Endothelial cell of umbilical vein (primary cell): Measurements from ENCODE around the gene CHRNA10. TPM values are rescaled to one million over a fixed set of nuclear protein-coding genes. Genes with fewer than 3 reads are reported as not detected.

ENCODE experiments used
- BruUV-seq: library from RNA; stranded (reverse); fragments of 400-500 nt; replicated peaks from 2 replicates; lab custom pipeline; 2021; lab: Mats Ljungman, UMichigan
- CTCF ChIA-PET: fragments of 300-600, 350-600 bp; sonication (Branson Sonifier 250); formaldehyde crosslinking; loops from one replicate; lab custom pipeline; 2021; ENCODE audit warnings: antibody characterized with exemption, inconsistent platforms; lab: Charles Lee
- POLR2A ChIA-PET: fragments of 300-600, 350-600 bp; sonication (Branson Sonifier 250); formaldehyde crosslinking; loops from one replicate; lab custom pipeline; 2021; ENCODE audit warnings: antibody characterized with exemption, inconsistent platforms; lab: Charles Lee
- DNase-seq: peaks from one replicate; pipeline ENCODE4 v3.0.0-alpha.2; 2011; ENCODE audit warnings: low read depth, low spot score
- FAIRE-seq: peaks from 2 replicates; lab custom pipeline; 2011; peaks lifted over from hg19 to GRCh38; lab: Jason Lieb, UNC
- H2AFZ ChIP-seq: 2 replicates; pipeline ENCODE4 v1.6.0; 2012; ENCODE audit warnings: low read depth, low read length, control low read depth, inconsistent platforms
- H3K27ac ChIP-seq: 2 replicates; pipeline ENCODE4 v1.5.1; 2011; ENCODE audit warnings: low read depth, mild to moderate bottlenecking, control low read depth, low read length, moderate library complexity; ENCODE audit not compliant: insufficient read depth
- H3K27me3 ChIP-seq, 2 experiments: 2 replicates each; pipeline versions ENCODE4 v1.6.0 to v1.6.1; 2011; ENCODE audit warnings: low read length in 2 of 2, mixed read lengths in 1 of 2; ENCODE audit not compliant: control insufficient read depth in 2 of 2, insufficient read depth in 2 of 2
- H3K36me3 ChIP-seq, 2 experiments: 2 replicates in 1 of 2; 3 replicates in 1 of 2; pipeline ENCODE4 v1.5.1; 2011; ENCODE audit warnings: low read length in 2 of 2, mild to moderate bottlenecking in 1 of 2, moderate library complexity in 1 of 2; ENCODE audit not compliant: control insufficient read depth in 2 of 2, insufficient read depth in 2 of 2; ENCODE audit errors: extremely low read depth in 1 of 2
- H3K4me1 ChIP-seq: 3 replicates; pipeline ENCODE4 v1.5.1; 2011; ENCODE audit warnings: mild to moderate bottlenecking, low read length; ENCODE audit not compliant: control insufficient read depth, insufficient read depth; ENCODE audit errors: extremely low read depth
- H3K4me2 ChIP-seq: 2 replicates; pipeline ENCODE4 v1.6.1; 2011; ENCODE audit warnings: low read length, control low read depth, mixed read lengths; ENCODE audit not compliant: insufficient read depth
- H3K4me3 ChIP-seq, 3 experiments: fragments of 200-600 bp in 1 of 3; sonication (generic), shearing (Covaris generic) in 1 of 3; replicated peaks in 1 of 3; 2 replicates each; pipeline ENCODE4 v1.5.1; 2011 to 2016; ENCODE audit warnings: control low read depth in 3 of 3, low read length in 3 of 3, mild to moderate bottlenecking in 2 of 3, inconsistent platforms in 1 of 3, low read depth in 1 of 3, moderate library complexity in 1 of 3; ENCODE audit not compliant: insufficient read depth in 1 of 3
- H3K79me2 ChIP-seq: 2 replicates; pipeline ENCODE4 v1.6.0; 2012; ENCODE audit warnings: low read length, inconsistent platforms; ENCODE audit not compliant: control insufficient read depth, insufficient read depth
- H3K9ac ChIP-seq: replicated peaks from 2 replicates; pipeline ENCODE3; 2011; ENCODE audit warnings: low read length, control low read depth; ENCODE audit not compliant: insufficient read depth; ENCODE audit errors: extremely low read depth
- H3K9me1 ChIP-seq: replicated peaks from 3 replicates; pipeline ENCODE4 v1.6.0; 2011; ENCODE audit warnings: mild to moderate bottlenecking, low read length; ENCODE audit not compliant: control insufficient read depth, insufficient read depth; ENCODE audit errors: extremely low read depth
- H3K9me3 ChIP-seq: replicated peaks from 2 replicates; pipeline ENCODE4 v1.5.1; 2012; ENCODE audit warnings: low read length, inconsistent platforms; ENCODE audit not compliant: control insufficient read depth, insufficient read depth
- H4K20me1 ChIP-seq: replicated peaks from 2 replicates; pipeline ENCODE3; 2011; ENCODE audit warnings: mild to moderate bottlenecking, low read length; ENCODE audit not compliant: control insufficient read depth, insufficient read depth; ENCODE audit errors: extremely low read depth
- CTCF ChIP-seq, 2 donors: IDR thresholded peaks; 1 replicate in 1 of 2; 2 replicates in 1 of 2; pipeline ENCODE4 v1.5.1; 2011; ENCODE audit warnings: low read length in 2 of 2, mild to moderate bottlenecking in 2 of 2, moderate library complexity in 2 of 2, control low read depth in 1 of 2, inconsistent platforms in 1 of 2, low read depth in 1 of 2; ENCODE audit not compliant: insufficient read depth in 1 of 2; ENCODE audit errors: extremely low read depth in 1 of 2
- EZH2 ChIP-seq: IDR thresholded peaks from 2 replicates; pipeline ENCODE4 v1.6.1; 2012; ENCODE audit warnings: borderline replicate concordance, low read depth, mild to moderate bottlenecking, moderate library complexity, low read length, inconsistent platforms; ENCODE audit not compliant: severe bottlenecking
- FOS ChIP-seq: IDR thresholded peaks from 2 replicates; pipeline ENCODE4 v1.6.1; 2011; ENCODE audit warnings: mild to moderate bottlenecking, low read length, moderate library complexity, borderline replicate concordance; ENCODE audit not compliant: insufficient read depth
- GATA2 ChIP-seq: IDR thresholded peaks from 2 replicates; pipeline ENCODE4 v1.7.0; 2011; ENCODE audit warnings: low read depth, mild to moderate bottlenecking, moderate library complexity, mixed read lengths, low read length; ENCODE audit not compliant: insufficient read length, insufficient read depth
- JUN ChIP-seq: IDR thresholded peaks from 2 replicates; pipeline ENCODE4 v1.6.1; 2011; ENCODE audit warnings: borderline replicate concordance, low read depth; ENCODE audit not compliant: insufficient read length, insufficient read depth
- MYC ChIP-seq: IDR thresholded peaks from one replicate; pipeline ENCODE4 v1.6.1; 2011; ENCODE audit warnings: mild to moderate bottlenecking, low read depth, low read length
- POLR2A ChIP-seq: IDR thresholded peaks from 2 replicates; pipeline ENCODE4 v1.6.1; 2012; ENCODE audit warnings: low read depth, mild to moderate bottlenecking, control low read depth, low read length
- POLR2AphosphoS5 ChIP-seq: IDR thresholded peaks from 2 replicates; pipeline ENCODE4 v1.6.1; 2012; ENCODE audit warnings: low read depth, mild to moderate bottlenecking, control low read depth, low read length, moderate library complexity; ENCODE audit not compliant: insufficient read depth
- dilution Hi-C: fragments of 300-500 bp; cut with MboI; formaldehyde crosslinking; loops from one replicate; pipeline ENCODE4 v1.15.0; 2019; ENCODE audit warnings: low sequenced_read_pairs; ENCODE audit not compliant: extremely low pct_ligation_motif_present
- intact Hi-C: fragments of 100-400 bp; cut with micrococcal nuclease; formaldehyde crosslinking; loops from one replicate; pipeline ENCODE4 v1.10.0; 2022
- polyA plus RNA-seq, 4 experiments: library from polyadenylated mRNA; depleted of rRNA in 3 of 4; stranded (reverse) in 3 of 4; unstranded in 1 of 4; fragments of >200 nt; gene quantifications; 2 replicates each; pipeline versions ENCODE4 v1.2.1 to v1.2.3, GENCODE V29; 2011 to 2012; ENCODE audit warnings: missing spikeins in 1 of 4
- total RNA-seq: library from RNA; stranded (reverse); gene quantifications from 2 replicates; pipeline ENCODE4 v1.2.3, GENCODE V29; 2021
- TF ChIP-seq, protein P1 (sequence below): IDR thresholded peaks from 2 replicates; pipeline ENCODE4 v1.6.1; 2011; ENCODE audit not compliant: insufficient read depth, insufficient read length

CHRNA10 gene
- total and polyA plus RNA-seq, 2 donors (not counting 3 experiments of a cell fraction or from before 2014, with no cell fraction given): 1.1 to 1.8 TPM

DNA sequence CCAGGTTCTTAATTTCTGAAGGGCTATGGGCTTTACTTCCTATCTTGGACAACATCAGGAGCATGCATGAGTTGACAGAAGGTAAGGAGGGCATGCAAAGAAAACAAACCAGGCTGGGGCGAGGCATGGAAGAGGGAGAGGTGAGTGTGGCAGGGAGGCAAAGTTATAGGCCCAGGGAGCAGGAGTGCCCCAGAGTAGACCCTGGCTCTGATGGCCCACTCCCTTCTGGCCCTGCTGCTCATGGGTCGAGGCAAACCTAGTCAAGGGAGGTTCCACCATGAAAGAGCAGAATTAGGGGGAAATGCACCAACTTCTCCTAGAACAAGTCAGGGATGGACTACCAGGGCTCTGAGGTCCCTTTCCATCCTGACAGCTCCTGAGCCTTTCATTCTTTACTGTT is 10.2 kb downstream of the CHRNA10 start:
- no peak overlapping the region for H3K9ac ChIP-seq
- H3K4me3 ChIP-seq: no peak overlapping the region
- no peak for DNase-seq
- H3K9me3 ChIP-seq: no peaks in the 10 kb centered on the region
- ChIA-PET CTCF (no interaction called here), POLR2A (no interaction called here)
- no peaks in the 10 kb centered on the region for H3K4me1 ChIP-seq
- no peak overlapping the region for H3K27ac ChIP-seq
- no TSS peak for BruUV-seq
- dilution Hi-C loops (no loop called here), intact Hi-C loops (no loop called here)
- H3K36me3 ChIP-seq: no peaks in the 10 kb centered on the region
- no peaks in the 10 kb centered on the region for H3K9me1 ChIP-seq
- TF ChIP-seq POLR2AphosphoS5 (no peak), GATA2 (no peak), POLR2A (no peak), JUN (no peak), MYC (no peak), CTCF (IDR thresholded peaks at IDR 0.05; ENCODE audit: extremely low read depth in 1 of 2, insufficient read depth in 1 of 2, low read depth in 1 of 2, low read length in 2 of 2) (no peak), EZH2 (no peak), FOS (no peak)
- TF ChIP-seq, protein P1, sequence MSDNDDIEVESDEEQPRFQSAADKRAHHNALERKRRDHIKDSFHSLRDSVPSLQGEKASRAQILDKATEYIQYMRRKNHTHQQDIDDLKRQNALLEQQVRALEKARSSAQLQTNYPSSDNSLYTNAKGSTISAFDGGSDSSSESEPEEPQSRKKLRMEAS: no peak
- no peak overlapping the region for H2AFZ ChIP-seq
- H3K4me2 ChIP-seq: no peak overlapping the region
- no peaks in the 10 kb centered on the region for H3K79me2 ChIP-seq
- FAIRE-seq: no peak
- H4K20me1 ChIP-seq: no peaks in the 10 kb centered on the region
- no peaks in the 10 kb centered on the region for H3K27me3 ChIP-seq
